Activated B cell treated with CpG ODN at 0.5 μM for 24 hours (primary cell): Measurements from ENCODE around the gene TCF7L2. TPM values are rescaled to one million over a fixed set of nuclear protein-coding genes. Genes with fewer than 3 reads are reported as not detected.

Experiments
- ATAC-seq: fragments of 200-7000 bp; cut with Tn5 transposase; one replicate; pipeline ENCODE4 v1.10.0; 2021; ENCODE audit warnings: low read depth, mild to moderate bottlenecking, moderate library complexity
- CTCF ChIA-PET: fragments of 350-600 bp; sonication (Branson Sonifier 250); formaldehyde crosslinking; loops from one replicate; lab custom pipeline; 2021; ENCODE audit warnings: antibody characterized with exemption; lab: Charles Lee
- POLR2A ChIA-PET: fragments of 350-600 bp; sonication (Branson Sonifier 250); formaldehyde crosslinking; loops from one replicate; lab custom pipeline; 2021; ENCODE audit warnings: antibody characterized with exemption; lab: Charles Lee
- DNase-seq: peaks from one replicate; pipeline ENCODE4 v3.0.0; 2022
- H3K27ac Mint-ChIP-seq: one replicate; pipeline ENCODE4 v1.8.0; 2020; ENCODE audit warnings: mixed read lengths
- H3K27me3 Mint-ChIP-seq: one replicate; pipeline ENCODE4 v1.8.0; 2021; ENCODE audit warnings: mixed read lengths
- H3K36me3 Mint-ChIP-seq: one replicate; pipeline ENCODE4 v1.8.0; 2021; ENCODE audit warnings: low read depth, mixed read lengths
- H3K4me1 Mint-ChIP-seq: one replicate; pipeline ENCODE4 v1.8.0; 2021; ENCODE audit warnings: mixed read lengths
- H3K4me3 Mint-ChIP-seq: one replicate; pipeline ENCODE4 v1.8.0; 2020; ENCODE audit warnings: mild to moderate bottlenecking, mixed read lengths
- H3K9me3 Mint-ChIP-seq: one replicate; pipeline ENCODE4 v1.8.0; 2020; ENCODE audit warnings: mixed read lengths
- intact Hi-C: fragments of 100-400 bp; cut with micrococcal nuclease; formaldehyde crosslinking; loops from one replicate; pipeline ENCODE4 v1.15.1; 2024
- total RNA-seq: library from RNA; stranded (reverse); gene quantifications from 2 replicates; pipeline ENCODE4 v1.2.3, GENCODE V29; 2022
- TF ChIP-seq, protein P1 (sequence below): fragments of 200-600 bp; IDR thresholded peaks from one replicate; pipeline ENCODE4 v1.8.0; 2022; ENCODE audit warnings: antibody characterized with exemption, mild to moderate bottlenecking

The TCF7L2 gene
- total RNA-seq, 1 donor from 2014 or later = 2.2 TPM

DNA sequence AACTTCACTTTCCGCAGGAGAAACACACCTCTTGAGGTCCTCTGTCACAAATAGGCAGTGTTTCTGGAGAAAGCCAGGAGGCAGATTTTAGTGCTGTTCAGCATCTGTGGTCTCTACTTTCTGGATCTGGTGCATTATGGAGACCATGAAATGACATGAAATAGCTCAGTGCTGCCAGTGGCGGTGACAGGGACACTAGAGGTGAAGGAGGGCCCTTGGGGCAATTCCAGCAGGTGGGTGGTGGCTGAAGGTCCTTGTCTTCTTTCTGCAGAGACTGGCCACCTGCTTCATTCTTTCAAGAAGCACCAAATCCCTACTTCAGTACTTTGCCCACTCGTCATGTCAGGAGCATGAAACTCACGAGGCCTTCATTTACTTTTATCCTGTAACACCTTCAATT is 135.7 kb downstream of the TCF7L2 start:
- no peaks in the 10 kb centered on the region for H3K9me3 Mint-ChIP-seq
- intact Hi-C loops = no loop called here
- TF ChIP-seq, protein P1, sequence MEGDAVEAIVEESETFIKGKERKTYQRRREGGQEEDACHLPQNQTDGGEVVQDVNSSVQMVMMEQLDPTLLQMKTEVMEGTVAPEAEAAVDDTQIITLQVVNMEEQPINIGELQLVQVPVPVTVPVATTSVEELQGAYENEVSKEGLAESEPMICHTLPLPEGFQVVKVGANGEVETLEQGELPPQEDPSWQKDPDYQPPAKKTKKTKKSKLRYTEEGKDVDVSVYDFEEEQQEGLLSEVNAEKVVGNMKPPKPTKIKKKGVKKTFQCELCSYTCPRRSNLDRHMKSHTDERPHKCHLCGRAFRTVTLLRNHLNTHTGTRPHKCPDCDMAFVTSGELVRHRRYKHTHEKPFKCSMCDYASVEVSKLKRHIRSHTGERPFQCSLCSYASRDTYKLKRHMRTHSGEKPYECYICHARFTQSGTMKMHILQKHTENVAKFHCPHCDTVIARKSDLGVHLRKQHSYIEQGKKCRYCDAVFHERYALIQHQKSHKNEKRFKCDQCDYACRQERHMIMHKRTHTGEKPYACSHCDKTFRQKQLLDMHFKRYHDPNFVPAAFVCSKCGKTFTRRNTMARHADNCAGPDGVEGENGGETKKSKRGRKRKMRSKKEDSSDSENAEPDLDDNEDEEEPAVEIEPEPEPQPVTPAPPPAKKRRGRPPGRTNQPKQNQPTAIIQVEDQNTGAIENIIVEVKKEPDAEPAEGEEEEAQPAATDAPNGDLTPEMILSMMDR = no peak
- no peaks in the 10 kb centered on the region for H3K36me3 Mint-ChIP-seq
- H3K4me1 Mint-ChIP-seq = no peaks in the 10 kb centered on the region
- ATAC-seq (no peak), DNase-seq (no peak)
- no peak overlapping the region for H3K27ac Mint-ChIP-seq
- H3K4me3 Mint-ChIP-seq = no peak overlapping the region
- H3K27me3 Mint-ChIP-seq = peaks cover 9% of the 10 kb centered on the region
- POLR2A ChIA-PET = no interaction called here
- CTCF ChIA-PET = no interaction called here

DNA sequence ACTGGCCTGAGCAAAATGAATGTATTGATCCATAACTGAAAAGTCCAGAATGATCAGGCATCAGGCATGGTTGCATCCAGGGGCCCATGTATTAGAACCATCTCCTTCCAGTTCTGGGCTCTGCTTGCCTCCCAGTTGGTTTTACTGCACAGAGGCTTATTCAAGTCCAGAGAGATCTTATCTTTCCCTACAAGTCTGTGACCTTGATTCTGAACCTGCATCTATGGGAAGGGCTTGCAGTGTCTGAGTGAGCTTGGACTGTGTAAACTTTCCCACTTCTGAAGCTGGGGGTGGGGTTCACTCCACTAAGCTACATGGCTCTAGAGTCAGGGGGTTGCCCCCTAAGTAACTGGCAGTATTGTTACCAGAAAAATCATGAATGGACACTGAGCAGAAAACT is 136.2 kb downstream of the TCF7L2 start:
- Mint-ChIP-seq H3K9me3 (no peaks in the 10 kb centered on the region), H3K27me3 (peaks cover 7% of the 10 kb centered on the region), H3K4me1 (no peaks in the 10 kb centered on the region), H3K36me3 (no peaks in the 10 kb centered on the region), H3K4me3 (no peak overlapping the region), H3K27ac (no peak overlapping the region)
- intact Hi-C loops = no loop called here
- DNase-seq (no peak), ATAC-seq (no peak)
- POLR2A ChIA-PET = no interaction called here
- CTCF ChIA-PET = no interaction called here
- TF ChIP-seq, protein P1 = no peak

DNA sequence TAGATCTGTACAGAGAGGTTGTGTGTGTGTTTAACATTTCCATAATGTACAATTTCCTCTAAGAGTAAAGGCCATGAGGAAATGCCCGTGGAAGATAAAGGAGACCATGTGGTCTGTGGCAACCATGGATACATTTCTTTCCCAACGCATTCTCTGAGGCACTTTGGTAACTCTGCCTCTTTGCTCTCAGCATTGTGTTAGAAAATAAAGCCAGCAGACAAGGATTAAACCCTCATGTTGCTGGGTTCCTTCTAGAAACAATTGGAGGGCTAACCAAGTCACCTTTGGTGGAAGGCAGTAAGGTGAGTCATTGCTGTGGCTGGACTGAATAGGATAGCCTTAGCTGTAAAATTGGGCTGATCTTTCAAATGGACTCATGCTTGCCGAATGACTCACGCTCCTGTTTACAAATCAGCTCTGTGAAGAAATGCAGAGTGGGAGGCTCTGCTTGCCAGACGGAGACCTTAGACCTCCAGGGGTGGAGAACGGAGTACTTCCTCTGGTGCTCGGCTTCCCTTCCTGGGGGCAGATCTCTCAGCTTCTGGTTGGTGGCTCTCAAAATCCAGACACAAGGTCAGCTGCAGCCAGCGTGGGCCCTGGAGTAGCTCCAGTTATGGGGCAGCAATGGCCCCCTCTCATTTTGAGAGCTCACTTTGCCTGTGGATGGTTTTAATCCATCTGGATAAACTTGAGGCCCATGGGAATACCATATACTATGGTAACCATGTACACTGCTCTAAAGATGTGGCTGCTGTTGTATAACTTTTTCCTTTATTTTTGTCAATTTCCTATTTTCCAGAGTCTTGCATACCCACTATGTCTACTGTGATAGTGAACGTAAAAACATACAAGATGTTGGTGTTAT is 137.3 kb downstream of the TCF7L2 start:
- Mint-ChIP-seq H3K27ac (no peak overlapping the region), H3K9me3 (peaks cover 3% of the 10 kb centered on the region), H3K36me3 (no peaks in the 10 kb centered on the region), H3K4me1 (no peaks in the 10 kb centered on the region), H3K4me3 (no peak overlapping the region), H3K27me3 (peaks cover 9% of the 10 kb centered on the region)
- TF ChIP-seq, protein P1 = no peak
- CTCF ChIA-PET = no interaction called here
- POLR2A ChIA-PET = no interaction called here
- ATAC-seq (no peak), DNase-seq (no peak)
- intact Hi-C loops = no loop called here

DNA sequence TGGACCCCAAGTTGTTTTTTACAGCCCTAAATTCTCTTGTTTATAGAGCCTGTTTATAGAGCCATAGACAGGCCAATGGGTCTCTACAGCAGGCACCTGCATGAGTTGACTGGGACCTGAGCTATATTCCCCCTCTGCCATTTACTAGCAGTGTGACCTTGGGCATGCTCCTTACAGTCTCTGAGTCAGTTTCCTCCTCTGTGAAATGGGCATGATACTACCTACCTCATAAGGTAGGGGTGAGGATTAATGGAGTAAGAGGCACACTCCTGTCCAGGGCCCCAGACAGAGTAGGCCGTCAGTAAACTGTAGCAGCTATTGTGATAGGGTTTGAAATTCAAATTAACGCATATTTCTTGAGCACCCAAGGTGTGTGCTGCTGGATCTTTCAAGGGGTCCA is 138.1 kb downstream of the TCF7L2 start:
- H3K27me3 Mint-ChIP-seq = peaks cover 6% of the 10 kb centered on the region
- DNase-seq = no peak
- peaks cover 6% of the 10 kb centered on the region for H3K9me3 Mint-ChIP-seq
- CTCF ChIA-PET = no interaction called here
- no peak for ATAC-seq
- no peak overlapping the region for H3K27ac Mint-ChIP-seq
- peaks cover 2% of the 10 kb centered on the region for H3K4me1 Mint-ChIP-seq
- H3K36me3 Mint-ChIP-seq = no peaks in the 10 kb centered on the region
- POLR2A ChIA-PET = no interaction called here
- intact Hi-C loops = no loop called here
- no peak overlapping the region for H3K4me3 Mint-ChIP-seq
- TF ChIP-seq, protein P1 = no peak

DNA sequence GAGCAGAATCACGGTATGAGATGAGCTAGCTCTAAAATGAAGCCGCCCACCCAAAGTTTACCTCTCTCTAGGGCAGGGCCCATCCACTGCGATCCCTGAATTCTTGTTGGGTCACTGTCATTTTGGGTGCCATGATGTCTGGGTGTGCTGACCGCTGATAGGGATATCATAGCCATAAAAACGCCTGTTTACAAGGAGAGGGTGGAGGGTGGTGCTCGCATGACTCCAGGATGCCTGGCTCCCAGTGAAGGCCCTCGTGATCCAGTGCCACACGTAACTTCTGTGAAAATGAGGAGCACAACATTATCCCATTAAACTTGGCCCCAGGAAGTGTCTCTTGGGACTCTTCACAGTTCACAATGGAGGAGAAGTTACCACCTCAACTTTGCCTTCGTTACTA is 139.5 kb downstream of the TCF7L2 start:
- TF ChIP-seq, protein P1 = no peak

More for the DNA sequence above, 139.5 kb downstream of the TCF7L2 start:
- Mint-ChIP-seq H3K4me1 (peaks cover 16% of the 10 kb centered on the region), H3K4me3 (no peak overlapping the region), H3K9me3 (peaks cover 14% of the 10 kb centered on the region), H3K27me3 (peaks cover 6% of the 10 kb centered on the region), H3K27ac (no peak overlapping the region), H3K36me3 (no peaks in the 10 kb centered on the region)
- DNase-seq (no peak), ATAC-seq (no peak)
- ChIA-PET CTCF (no interaction called here), POLR2A (no interaction called here)
- intact Hi-C loops = no loop called here
